GM21529 (cell line): ENCODE measurements around the gene CD1D.
A peak's percentile ranks its signal among the peaks of the same experiment; 100 is the strongest.
"Not testable (repeated sequence)": the region's sequence is repeated elsewhere in the genome, so short reads cannot be mapped to it uniquely, and the experiment has no call there.

Source experiments
- ATAC-seq: cut with Tn5 transposase; IDR thresholded peaks from one replicate; pipeline ENCODE4 v1.9.1; 2021; ENCODE audit not compliant: unreplicated experiment

Gene CD1D

DNA sequence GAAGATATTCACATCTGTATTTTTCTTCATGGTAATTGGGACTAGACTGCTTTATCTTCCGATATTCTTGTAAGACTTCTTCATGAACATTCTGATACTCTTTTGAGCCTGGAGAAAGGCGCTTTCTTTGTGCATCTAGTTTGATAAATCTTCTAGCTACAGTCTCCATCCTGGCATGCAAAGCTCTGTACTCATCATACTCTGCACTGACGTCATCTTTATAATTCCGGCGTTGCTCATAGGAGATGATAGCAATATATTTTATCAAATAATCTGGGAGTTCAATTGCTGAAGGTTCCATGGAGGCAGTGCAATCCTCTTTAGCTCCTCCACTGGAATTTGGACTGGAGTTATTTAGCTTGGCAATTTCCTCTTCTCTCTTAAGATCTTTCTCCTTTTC lies 4.8 kb upstream of the CD1D start:
- ATAC-seq = not testable (repeated sequence)

DNA sequence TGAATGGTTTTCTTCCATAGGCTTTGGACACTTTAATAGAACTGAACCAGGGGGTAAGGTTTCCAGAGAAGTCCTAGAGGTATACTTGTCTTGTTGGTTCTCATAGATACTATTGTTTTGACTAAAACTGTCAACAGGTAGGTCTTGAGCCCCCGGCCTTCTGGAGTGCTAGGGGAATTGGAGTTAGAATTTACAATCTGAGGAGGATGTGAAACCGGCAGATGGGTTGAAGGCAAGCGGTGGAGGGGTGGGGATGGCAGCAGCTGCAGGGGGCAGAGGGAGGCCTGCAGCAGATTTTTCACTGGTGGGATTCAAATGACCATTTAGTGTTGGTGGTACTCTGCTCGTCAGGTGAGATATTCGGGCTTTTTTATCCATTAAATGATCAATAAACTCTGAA lies 4.3 kb upstream of the CD1D start:
- no peak for ATAC-seq

DNA sequence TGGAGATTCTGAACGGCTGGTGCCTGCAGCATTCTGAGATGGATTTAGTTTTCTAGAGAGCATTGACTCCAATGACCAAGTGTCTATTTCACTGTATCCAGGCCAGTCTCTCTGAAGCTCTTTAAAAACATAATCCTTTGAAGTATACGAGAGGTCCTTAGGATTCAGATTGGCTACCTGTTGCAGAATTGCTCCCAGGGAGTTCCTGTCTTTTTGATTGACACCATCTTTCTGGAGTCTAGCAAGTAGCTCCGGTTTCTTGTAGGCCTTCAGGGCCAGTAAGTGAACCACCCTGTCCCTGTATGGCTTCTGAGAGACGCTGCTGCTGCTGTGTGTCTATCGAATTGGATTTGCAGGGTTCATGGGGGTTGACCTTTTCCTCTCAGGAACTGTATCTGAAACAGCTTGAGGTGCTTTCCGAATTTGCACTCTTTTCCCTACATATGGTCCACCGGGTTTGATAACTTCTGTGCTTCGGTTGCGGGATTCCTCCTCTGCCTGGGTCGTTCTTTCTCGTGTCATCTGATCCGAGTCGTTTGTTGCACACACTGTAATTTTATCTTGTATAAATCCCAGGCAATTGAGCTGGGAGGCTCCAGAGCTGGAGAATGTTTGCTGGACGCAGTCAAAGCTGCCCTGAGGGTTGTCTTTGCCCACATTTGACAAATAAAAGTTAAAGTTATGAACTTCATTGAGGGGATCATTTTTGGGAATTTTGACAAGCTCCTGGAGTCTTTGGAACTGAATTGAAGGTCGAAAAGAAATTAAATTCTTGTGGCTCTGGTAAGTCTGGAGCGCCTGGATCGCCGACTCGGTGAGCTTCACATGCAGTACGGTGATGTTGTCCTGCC lies 3.6 kb upstream of the CD1D start:
- not testable (repeated sequence) for ATAC-seq

DNA sequence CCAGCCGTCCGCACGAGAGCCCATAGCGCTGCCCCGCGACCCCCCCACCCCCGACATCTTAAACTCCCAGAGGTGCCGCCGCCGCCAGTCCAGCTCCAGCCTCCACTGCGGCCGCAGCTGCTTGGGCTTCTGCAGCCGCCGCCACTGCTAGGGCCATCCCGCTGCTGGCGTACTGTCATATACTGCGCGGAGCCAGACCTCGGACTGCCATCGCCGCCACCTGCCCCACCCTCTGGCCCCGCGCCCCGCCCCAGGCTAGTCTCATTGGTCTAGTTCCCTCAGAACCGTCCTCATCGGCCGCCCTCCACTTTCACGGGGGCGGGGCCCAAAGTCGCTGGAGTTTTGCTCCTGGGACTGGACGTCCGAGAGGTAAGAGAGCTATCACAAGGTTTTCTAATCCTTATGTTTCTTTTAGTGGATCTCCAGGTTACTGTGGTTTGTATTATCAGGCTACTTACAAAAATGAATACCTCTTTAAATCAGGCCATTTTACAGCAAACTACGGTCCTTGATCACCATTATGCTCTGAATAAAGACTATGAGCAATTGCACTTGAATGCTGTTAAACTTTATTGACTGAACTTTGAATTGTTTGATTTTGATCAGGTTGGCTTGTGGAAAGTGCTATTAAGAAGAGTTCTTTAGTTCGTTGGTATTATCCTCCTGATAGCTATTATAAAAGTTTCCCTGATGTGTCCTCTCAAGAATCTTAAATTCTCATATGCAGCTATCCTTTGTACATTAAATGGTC lies 2.8 kb upstream of the CD1D start:
- no peak for ATAC-seq

DNA sequence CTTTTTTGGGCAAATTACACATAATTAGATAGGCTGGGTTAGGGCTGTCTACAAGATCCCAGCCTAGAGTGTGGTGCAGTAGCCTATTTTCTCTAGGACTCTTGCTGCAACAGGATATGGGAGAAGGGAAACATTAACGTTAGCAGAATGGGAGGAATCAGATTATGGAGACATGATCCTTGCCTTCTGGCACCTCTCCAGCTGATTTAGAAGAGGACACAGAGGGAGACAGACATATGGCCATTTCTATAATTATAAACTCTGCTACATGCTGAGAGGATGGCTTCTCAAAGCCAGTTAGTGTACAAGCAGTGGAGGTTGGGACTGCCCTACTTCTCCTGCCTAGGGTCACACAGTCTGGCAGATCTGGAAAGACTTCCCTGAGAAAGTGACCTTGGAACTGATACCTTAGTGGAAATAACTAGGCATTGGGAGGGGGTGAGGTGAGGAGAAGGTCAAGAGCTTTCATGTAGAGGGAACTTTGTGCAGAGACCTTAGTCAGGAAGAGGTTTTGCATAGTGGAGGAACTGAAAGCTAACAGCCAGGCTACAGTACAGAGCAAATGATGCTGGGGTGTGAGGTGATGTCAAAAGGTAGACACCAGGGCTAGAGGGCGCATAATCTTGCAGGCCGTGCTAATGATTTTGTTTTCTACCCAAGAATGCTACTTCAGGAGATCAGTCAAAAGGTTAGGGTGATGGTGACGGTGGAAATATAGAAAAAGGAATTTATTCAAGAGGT lies 1.2 kb upstream of the CD1D start:
- ATAC-seq = peak; percentile 93

DNA sequence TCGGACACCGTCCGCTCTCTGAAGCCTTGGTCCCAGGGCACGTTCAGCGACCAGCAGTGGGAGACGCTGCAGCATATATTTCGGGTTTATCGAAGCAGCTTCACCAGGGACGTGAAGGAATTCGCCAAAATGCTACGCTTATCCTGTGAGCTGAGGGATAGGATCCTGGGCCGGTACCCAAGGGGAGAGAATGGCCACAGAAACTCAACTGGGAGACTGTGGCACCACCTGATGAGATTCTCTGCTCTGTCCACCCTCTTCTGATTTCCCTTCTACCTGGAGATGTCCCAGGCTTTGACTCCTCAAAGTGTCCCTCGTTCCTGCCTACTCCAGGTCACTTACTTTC lies 855 bp downstream of the CD1D start:
- ATAC-seq = no peak

DNA sequence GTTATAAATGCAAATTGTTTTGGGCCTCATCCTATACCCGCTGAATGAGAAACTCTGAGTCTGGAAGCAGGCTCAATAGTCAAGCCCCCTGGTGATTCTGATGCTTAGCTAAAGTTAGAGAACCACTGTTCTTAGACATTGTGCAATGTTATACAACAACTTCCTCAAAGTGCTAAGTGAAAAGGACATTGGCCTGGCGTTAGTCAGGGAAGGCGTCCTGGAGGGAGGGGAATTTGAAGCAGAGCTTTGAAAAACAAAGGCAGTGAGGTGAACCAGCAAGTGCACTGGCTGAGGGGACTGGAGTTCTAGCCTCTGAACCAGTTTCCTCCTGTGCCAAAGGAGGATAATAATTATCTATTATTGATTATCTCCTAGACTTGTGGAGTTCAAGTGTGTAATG lies 5.1 kb downstream of the CD1D start:
- no peak for ATAC-seq

DNA sequence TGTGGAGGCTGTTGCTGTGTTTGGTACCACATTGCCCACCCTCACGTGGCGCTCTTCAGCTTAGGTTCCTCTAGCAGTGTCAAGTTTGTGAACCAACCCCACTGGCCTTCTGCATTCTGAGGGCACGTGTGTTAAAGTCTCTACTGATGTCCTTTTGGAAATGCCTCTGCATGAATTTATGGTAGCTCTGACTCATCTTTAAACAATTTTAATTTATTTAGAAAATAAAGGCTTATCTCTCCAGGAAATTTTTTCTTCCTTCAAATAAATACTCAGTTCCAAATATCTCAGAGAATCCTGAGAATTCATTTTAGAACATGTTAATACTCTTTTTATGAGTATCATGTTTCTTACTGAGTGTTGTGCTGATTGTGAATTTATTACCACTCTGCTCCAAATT lies 5.5 kb downstream of the CD1D start:
- ATAC-seq = no peak

DNA sequence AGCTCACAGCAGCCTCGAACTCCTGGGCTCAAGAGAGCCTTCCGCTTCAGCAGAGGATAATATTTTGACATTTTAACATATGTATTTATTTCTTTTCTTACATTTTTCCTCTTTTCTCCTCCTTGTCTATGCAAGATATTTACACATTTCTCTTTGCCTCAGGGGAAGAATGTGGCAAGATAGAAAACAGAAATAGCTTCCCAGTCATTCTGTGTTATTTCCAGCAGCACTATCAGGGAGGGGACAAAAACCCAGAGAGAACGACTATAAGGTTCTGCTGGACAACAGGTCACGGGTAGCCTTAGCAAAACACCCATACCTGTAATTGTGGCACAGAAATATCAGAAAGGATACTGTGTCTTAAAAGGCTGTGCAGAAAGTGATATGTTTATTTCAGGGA lies 7.9 kb downstream of the CD1D start:
- no peak for ATAC-seq

DNA sequence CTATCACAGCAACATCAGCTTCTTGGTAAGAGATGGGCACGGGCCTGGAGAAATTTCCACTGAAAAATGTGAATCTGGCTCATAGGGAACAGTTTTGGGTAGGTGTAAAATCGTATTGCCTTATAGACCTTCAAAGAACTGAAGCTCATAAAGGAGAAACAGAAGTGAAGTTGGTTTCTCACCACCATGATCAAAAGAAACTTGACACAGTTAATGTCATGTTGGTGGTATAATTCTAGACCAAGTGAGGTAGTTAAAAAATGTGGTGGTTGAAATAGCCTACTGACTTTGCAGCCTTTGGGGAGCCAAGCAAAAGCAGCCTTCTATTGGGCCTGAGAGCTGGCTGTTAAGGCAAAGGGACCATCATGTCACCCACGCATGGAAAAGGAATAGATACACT lies 8.9 kb downstream of the CD1D start:
- no peak for ATAC-seq

DNA sequence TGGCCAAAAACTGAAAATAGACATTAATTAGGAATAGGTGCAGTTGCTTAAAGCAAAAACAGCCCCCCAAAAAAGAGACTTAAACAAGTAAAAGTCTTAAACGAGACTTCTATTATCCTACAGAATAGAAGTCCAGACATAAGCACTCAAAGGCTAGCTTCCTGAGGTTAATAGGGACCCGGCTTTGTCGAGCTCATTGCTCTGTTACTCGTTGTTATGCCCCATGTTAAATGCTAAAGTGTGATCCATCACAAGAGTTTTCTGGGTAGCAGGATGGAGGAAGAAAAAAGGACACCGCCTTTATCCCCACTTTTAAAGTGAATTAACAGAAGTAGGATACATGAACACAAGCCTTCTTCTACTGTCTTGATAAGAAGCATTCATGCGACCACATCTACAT lies 10.6 kb downstream of the CD1D start:
- no peak for ATAC-seq

DNA sequence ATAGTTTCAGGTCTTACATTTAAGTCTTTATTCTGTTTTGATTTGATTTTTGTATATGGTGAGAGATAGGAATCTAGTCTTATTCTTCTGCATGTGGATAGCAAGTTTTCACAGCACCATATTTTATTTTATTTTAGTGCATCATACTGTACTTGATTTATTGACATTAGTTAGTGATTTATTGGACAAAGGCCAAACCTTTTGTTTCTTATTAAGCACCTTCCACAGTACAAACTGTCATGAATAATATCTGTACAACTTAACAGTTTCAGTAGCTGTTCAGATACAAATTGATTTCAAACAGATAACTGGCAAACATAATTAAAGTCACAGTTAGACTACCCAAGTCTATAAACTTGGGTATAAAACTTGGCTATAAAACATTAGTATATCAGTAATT lies 15.8 kb downstream of the CD1D start:
- ATAC-seq = no peak

DNA sequence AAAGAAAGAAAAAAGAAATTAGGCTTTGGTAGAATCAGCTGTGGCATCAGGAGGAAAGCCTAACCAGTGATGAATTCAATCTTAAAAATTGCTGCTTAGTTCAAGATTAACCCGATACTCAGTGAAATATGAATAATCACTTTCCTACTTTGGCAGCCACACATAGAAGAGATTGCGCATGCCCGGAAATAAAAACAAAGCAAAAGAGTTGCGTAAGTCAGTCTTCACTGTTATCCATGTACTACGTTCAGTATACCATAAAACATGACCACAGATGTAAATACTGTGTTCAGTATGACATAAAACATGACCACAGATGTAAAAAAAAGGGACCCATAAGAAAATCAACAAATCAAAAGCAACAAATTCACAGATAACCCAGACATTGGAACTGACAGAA lies 19.2 kb downstream of the CD1D start:
- ATAC-seq = no peak

DNA sequence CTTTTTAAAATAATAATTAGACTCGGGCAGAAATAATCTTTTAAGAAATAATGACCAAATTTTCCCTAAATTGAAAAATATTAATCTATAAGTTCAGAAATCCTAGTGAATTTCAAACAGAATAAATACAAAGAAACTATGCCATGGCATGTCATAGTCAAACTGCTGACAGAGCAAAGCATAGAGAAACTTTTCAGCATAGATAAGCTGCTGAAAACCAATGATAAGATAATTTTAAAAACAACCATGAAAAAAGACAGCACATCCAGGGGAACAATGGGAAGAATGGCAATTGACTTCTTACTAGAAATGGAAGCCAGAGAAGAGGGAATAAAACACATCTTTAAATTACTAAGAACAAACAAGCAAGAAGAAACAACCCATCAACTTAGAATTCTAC lies 19.8 kb downstream of the CD1D start:
- no peak for ATAC-seq

DNA sequence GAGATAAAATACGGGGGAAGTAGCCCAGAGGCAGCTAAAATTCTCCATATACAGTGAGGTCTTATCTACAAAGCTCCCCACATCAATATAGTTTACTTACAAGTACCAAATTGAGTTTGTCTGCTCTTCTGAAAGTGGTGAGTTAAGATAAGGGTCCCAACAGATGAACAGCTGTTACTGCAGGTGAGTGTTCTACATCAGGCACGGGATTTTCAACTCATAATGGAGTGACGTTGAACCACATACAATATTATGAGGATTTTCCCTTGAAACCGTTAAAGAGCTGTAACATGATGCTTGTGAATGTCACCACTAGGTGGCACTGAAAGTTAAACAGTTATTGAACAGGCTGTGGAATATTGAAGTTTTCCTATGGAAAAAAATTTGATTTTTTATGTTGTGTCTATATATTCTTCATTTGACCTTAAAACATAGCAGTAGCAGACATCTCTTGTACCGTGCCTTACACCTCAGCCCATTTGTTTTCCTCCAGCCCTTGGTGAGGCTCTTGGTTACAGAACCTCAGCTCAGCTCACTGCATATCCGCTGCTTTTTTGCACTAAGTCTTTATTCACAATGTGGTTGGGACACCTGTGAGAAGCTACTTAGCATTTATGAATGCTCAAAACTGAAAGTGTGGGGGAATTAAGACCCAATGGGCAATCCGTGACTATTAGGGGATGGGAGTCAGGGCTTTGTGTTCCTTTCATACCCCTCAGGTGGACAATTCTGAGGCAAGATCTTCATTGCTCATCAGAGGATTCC lies 23.2 kb downstream of the CD1D start:
- ATAC-seq = no peak

DNA sequence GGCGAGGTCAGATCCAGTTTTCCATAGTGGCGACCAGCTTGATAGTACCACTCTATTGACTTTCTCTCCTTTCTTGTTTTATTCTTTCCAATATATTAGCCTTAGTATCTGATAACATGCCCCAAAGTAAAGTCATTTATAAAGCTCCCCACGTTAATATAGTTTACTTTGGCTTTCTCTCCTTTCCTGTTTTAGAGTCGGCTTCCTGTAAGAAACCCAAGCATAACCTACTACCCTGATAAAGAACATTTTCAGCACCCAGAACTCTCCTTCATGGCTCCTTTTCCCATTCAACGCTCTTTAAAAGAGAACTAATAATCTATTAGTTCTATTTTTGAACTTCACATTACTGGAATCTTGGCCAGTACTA lies 23.7 kb downstream of the CD1D start:
- ATAC-seq = no peak

DNA sequence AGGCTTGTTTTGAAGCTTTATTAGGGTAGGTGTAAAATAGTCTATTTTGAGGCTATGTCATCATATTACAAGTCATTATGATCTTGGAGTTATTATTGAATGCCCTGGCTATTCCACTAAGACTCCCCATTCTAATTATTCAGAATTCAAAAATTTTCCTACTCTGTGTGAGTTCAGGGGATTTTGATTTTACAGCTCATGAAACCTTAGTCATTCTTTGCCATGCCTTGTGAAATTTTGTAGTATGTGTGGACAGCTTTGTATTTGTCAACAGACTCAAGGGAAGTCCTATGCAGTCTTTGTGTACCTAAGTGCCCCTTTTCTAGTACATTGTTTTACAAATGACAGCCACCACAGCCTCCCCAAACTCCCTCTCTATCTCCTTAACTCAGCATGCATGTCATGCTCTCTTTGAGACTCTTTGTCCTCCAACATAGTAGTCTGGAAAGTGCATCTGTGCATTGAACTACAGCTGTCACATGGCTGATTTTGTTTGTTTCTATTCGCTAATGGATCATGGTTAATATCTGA lies 28.0 kb downstream of the CD1D start:
- ATAC-seq = no peak

DNA sequence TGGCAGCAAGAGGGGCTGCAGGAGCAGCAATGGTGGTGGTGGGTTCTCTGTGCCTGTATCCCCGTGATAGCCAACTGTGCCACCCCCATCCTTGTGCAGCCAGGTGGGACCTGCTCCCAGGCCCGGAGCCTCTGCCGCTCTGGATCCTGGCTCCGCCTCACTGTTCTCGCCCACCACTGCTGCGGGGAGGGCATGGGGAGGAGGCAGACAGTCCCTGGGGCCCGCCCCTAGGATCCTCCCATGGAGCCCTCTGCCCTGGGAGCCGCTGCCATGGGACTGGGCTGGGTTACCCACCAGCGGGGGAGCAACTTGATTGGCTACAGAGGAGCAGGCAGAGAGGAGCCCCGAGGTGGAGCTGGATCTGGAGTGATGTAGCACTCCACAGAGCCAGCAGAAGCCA lies 31.6 kb downstream of the CD1D start:
- ATAC-seq = no peak

DNA sequence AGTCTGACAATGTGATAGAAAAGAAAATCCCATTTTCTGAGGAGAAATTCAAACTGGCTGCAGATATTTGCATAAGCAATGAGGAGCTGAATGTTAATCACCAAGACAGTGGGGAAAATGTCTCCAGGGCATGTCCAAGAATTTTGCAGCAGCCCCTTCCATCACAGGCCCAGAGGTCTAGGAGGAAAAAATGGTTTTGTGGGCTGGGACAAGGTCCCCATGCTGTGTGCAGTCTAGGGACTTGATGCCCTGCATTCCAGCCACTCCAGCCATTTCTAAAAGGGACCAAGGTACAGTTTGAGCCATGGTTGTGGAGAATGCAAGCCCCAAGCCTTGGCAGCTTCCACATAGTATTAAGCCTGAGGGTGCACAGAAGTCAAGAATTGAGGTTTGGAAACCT lies 42.8 kb downstream of the CD1D start:
- not testable (repeated sequence) for ATAC-seq

DNA sequence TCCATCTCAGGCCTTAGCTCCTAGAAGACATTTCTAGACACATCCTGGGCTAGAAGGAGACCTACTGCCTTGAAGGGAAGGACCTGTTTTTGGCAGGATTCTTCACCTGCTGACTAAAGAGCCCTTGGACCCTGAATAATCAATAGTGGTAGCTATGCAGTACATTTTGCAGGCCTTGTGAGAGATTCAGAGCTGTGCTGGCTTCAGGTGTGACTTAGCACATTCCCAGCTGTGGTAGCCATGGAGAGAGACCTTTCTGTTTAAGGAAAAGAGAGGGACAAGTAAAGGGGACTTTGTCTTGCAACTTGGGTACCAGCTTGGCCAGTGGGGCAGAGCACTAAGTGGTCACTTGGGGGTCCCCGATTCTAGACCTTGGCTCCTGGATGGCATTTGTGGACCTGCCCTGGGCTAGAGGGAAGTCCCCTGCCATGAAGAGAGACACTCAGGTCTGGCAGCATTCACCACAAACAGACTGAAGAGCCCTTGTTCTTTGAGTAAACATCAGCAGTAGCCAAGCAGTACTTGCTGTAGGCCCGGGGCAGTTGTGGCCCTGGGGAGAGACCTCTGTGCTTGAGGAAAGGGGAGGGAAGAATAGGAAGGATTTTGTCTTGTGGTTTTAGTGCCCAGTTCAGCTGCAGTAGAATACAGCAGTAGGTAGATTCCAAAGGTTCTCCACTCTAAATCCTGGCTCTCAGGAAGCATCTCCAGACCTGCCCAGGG lies 47.4 kb downstream of the CD1D start:
- no peak for ATAC-seq
